Erythroblast (primary cell): ENCODE data around the gene NDUFA5.

Experiments used
- GATA1 ChIP-seq: IDR thresholded peaks from 2 replicates; pipeline ENCODE4 v1.6.1; 2011; ENCODE audit warnings: low read depth, mild to moderate bottlenecking, control low read depth, low read length, moderate library complexity
- POLR2A ChIP-seq: IDR thresholded peaks from 2 replicates; pipeline ENCODE4 v1.6.1; 2011; ENCODE audit warnings: mild to moderate bottlenecking, low read length

DNA sequence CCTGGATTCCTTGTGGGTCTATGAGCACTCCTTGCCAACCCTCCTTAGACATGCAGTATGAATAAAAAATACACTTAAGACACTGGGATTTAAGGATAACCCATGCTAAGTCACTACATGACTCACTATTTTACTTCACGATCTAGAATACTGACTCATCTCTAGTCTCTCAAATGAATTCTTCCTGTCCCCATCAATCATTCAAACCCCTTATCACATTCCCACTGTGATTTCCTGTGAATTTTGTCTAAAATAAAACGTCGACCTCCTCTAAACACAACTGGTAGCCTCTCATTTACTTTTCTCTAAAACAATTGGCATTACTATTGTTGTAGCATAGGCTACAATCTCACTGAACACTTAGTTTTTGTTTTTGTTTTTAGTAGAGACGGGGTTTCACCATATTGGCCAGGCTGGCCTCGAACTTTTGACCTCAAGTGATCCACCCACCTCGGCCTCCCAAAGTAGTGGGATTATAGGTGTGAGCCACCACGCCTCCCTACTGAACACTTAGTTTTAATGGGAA is 19.4 kb downstream of the NDUFA5 start:
- TF ChIP-seq POLR2A (no peak), GATA1 (no peak)
